ENCODE results near the gene ADAM22.

The ADAM22 gene

DNA sequence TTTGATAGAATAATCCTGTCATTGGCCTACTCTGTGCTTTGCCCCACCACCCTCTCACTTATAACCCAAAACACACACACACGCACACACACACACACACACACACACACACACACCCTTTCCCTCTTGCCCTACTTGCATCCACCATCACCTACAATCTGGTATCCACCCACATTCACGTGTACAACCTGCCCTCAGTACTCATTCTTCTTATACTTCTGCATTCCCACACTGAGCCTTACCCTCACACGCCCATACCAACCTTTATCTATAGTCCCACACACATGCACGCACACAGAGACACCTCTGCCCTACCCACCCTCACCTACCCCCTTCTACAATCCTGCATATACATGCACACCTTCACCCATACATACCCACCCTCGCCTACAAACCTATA lies 296.6 kb downstream of the ADAM22 start:
- no peak for TF ChIP-seq ZFX (IDR thresholded peaks at IDR 0.05; ENCODE audit: borderline replicate concordance)
- TF ChIP-seq, protein P1, sequence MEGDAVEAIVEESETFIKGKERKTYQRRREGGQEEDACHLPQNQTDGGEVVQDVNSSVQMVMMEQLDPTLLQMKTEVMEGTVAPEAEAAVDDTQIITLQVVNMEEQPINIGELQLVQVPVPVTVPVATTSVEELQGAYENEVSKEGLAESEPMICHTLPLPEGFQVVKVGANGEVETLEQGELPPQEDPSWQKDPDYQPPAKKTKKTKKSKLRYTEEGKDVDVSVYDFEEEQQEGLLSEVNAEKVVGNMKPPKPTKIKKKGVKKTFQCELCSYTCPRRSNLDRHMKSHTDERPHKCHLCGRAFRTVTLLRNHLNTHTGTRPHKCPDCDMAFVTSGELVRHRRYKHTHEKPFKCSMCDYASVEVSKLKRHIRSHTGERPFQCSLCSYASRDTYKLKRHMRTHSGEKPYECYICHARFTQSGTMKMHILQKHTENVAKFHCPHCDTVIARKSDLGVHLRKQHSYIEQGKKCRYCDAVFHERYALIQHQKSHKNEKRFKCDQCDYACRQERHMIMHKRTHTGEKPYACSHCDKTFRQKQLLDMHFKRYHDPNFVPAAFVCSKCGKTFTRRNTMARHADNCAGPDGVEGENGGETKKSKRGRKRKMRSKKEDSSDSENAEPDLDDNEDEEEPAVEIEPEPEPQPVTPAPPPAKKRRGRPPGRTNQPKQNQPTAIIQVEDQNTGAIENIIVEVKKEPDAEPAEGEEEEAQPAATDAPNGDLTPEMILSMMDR (IDR thresholded peaks at IDR 0.05), result no peak

DNA sequence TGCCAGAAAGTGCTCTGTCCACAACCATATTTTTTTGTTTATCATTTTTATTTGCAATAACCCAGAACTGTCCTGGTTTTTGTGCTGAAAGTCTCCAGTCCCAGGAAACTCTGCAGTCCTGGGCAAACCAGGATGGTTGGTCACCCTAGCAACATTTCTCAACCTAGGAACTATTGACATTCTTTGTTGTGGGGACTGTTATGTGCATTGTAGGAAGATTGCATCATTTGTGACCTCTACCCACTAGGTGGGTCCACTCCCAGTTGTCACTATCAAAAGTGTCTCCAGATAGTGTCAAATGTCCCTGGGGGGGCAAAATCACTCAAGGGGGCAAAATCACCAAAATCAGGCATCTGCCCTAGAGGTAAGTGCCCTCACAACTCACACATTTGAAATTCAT lies 299.8 kb downstream of the ADAM22 start:
- H3K27ac ChIP-seq, result no peak overlapping the region
- TF ChIP-seq, protein P1 (IDR thresholded peaks at IDR 0.05), result no peak
- TF ChIP-seq ZFX (IDR thresholded peaks at IDR 0.05; ENCODE audit: borderline replicate concordance), result no peak

More for the DNA sequence above, 296.6 kb downstream of the ADAM22 start:
- no peak overlapping the region for H3K27ac ChIP-seq

DNA sequence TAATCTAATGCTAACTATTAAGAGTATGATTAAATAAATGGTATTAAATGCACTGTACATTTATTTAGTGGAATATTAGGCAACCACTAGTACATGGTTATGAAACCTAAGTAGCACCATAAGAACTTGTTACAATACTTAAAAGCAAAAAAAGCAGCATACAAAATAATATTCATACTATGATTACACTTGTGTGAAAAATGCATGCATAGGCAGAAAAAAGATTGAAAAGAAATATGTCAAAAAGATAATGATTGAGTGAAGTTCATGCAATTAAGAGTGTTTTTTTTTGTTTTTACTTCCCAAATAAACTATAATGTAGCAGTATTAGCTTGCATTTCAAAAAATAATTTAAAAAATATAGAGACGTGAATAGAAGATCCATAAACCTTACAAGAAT lies 305.8 kb downstream of the ADAM22 start:
- H3K27ac ChIP-seq, result no peak overlapping the region
- TF ChIP-seq ZFX (IDR thresholded peaks at IDR 0.05; ENCODE audit: borderline replicate concordance), result no peak
- TF ChIP-seq, protein P1 (IDR thresholded peaks at IDR 0.05), result no peak

DNA sequence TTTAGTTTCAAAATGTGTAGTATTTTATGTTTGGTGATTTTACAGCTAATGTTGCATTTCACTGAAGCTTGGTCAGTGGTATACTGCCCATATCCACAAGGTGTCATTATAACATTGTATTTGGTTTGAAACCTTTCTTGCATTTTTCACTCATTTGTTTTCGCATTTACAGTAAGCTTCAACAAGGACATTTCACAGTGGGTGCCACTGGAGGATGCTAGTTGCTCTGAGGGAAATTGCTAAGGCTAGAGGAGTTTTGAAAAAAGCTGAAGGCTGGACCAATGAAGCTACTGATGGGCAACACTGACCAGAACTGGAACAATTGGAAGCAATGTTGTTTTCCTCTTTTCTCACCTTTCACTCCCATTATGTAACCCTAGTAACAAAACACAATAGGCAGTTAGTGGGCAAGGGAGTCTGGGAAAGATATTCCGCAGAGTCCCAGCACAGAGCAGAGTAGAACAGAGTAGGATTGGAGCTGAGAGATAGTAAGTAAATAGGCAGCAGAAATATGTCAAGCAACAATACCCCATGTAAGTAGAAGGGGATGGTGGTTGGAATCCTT lies 309.4 kb downstream of the ADAM22 start:
- TF ChIP-seq, protein P1 (IDR thresholded peaks at IDR 0.05), result peak; percentile 90
- TF ChIP-seq ZFX (IDR thresholded peaks at IDR 0.05; ENCODE audit: borderline replicate concordance), result no peak

DNA sequence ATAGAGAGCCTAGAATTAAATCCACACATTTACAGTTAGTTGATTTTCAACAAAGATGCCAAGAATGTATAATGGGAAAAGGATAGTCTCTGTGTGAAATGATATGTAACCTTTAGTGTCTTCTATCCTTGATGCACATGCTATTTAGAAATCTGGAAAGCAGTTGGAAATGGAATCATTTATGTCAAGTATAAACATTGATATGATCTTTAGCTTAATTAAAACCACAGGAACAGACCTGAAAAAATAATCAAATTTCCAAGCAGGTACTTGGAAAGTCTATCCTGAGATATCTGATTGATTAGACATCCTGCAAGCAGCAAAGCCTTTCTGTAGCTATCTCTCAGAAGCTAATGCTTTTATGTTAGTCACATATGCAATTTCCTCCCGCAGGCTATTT lies 310.2 kb downstream of the ADAM22 start:
- no peak for TF ChIP-seq ZFX (IDR thresholded peaks at IDR 0.05; ENCODE audit: borderline replicate concordance)
- TF ChIP-seq, protein P1 (IDR thresholded peaks at IDR 0.05), result no peak

More for the DNA sequence above, 309.4 kb downstream of the ADAM22 start:
- no peak overlapping the region for H3K27ac ChIP-seq

More for the DNA sequence above, 310.2 kb downstream of the ADAM22 start:
- no peak overlapping the region for H3K27ac ChIP-seq

All from 22Rv1 (cell line).